COR-L47 (cell line): ENCODE results near the gene BRMS1.
"Not testable (repeated sequence)": the region's sequence is repeated elsewhere in the genome, so short reads cannot be mapped to it uniquely, and the experiment has no call there.

Experiments used
- DNase-seq: peaks from one replicate; lab custom pipeline; 2025; lab: John Stamatoyannopoulos, UW

BRMS1 gene, protein sequence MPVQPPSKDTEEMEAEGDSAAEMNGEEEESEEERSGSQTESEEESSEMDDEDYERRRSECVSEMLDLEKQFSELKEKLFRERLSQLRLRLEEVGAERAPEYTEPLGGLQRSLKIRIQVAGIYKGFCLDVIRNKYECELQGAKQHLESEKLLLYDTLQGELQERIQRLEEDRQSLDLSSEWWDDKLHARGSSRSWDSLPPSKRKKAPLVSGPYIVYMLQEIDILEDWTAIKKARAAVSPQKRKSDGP

DNA sequence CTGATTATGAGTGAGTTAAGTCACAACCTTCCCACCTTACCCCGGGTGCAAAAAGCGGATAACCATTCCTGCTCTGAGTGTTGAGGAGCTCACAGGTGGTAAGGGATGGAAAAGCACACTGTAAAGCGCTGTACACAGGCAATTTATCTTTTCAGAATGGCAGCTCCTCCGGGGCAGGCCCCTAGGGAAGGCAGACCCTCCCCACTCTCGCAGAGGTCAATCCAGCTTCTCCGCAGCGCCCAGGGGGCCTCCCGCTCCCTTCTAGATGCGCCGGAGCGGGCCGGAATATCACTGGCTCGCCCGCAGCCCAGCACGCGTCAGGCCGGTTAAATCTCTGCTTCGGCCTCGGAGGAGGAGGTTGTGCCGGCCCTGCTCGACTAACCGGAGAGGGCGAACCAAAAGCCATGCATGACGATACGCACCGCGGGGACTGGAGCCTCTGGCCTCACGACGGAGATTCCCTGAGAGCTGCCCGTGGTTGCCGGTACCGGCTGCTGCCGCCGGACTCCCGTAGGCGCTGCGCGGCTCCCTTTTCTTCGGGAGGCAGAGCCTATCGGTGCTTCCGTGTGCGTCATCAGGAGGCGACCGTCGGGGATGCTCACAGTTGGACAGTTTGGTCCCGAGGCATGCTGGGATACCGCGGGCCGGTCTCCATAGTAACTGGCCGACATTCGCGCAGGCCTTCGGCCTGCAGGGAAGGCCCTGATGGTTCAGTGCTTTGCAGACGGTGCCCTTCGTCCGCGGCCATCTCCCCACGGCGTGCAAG lies at the start of gene BRMS1:
Gene BRMS1 (minus strand): TSS at position 555 of the 766 bp plus-strand sequence. CDS start 2,870 bp downstream, outside the sequence.
- DNase-seq: peak; percentile 91

DNA sequence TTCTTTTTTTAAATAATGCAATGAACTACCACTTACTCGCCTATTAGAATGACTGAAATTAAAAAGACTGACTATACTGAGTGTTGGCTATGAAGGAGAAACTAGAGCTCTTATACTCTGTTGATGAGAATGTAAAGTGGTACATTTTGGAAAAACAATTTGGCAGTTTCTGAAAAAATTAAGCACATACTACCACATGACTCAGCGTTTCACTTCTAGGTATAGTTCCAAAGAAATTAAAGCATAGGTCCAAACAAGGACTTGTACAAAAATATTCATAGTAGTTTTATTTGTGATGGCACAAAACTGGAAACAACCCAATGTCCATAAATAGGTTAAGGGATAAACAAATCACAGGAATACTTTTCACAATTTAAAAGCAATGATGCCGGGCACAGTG lies 49.0 kb upstream of the BRMS1 start:
- no peak for DNase-seq

DNA sequence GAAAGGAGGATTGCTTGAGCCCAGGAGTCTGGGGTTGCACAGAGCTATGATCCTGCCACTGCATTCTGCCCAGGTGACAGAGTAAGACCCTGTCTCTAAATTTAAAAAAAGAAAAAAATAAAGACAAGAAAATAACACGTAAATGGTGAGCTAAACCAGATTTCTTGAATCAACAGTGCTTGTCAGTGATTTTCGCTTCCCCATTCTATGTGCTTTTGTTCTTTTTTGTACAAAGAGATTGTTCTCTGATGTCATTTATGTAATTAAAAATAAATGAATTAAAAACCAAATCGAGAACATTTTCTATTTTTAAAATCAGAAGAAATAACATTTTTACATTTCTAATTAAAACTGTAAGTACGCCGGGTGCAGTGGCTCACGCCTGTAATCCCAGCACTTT lies 46.4 kb upstream of the BRMS1 start:
- DNase-seq: no peak

DNA sequence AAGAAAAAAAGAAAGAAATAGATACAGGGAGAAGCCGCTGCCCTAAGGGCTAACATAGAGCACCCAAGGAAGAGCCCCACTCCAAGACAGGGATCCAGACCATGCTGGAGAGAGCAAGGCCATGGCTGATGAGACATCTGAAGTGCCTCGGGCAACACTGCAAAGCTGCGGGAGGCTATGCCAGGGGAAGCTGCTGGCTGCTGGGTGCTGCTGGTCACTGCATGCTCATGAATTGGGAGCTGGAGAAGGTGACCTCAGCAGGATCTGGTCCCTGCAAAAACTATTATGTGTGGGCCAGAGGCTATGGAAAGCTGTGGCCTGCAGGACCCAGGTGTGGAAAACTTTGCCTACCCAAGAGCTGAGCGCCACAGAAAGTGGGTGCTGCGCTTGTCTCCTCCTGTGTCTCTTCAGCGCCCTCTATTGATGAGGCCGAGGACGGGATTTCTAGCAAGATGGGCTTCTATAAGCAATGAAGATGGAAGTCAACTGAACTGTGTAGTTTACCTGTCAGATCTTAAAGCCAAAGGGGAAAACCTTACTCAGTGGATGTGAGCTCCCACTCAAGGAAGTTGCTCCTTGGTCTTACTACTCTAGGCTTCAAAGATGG lies 44.0 kb upstream of the BRMS1 start:
- DNase-seq: peak; percentile 72

DNA sequence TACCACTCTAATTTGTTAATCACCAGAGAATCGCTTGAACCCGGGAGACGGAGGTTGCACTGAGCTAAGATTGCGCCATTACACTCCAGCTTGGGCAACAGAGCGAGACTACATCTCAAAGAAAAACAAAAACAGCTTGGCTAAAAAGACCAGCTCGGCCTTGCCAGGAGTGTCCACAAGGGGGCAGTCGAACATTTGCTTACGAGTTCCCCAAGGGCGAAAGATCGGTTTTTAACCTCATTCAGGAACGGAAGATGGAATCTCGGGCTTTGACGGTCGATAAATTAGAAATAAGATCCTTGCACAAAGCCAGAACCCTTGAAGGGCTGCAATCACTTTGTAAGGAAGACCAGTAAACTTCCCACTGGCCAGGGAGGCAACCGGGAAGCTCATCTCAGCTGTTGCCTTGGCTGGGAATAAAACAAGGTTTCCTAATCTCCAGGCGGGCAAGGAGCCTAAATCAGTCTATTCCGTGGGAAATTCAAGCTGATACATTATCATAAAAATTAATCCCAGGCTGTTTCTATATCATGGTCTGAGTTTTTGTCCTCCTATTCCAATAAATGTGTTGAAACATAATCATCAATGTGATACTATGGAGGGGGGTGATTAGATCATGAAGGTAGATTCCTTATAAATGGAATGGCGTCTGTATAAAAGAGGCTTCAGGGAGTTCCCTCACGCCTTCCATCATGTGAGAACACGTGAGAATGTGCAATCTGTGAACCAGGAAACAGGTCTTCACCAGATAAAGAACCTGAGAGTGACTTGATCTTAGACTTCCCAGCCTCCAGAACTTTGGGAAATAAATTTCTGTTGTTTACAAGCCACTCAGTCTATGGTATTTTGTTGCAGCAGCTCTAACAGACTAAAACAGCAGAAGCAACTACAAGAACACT lies 41.5 kb upstream of the BRMS1 start:
- peak; percentile 82 for DNase-seq

DNA sequence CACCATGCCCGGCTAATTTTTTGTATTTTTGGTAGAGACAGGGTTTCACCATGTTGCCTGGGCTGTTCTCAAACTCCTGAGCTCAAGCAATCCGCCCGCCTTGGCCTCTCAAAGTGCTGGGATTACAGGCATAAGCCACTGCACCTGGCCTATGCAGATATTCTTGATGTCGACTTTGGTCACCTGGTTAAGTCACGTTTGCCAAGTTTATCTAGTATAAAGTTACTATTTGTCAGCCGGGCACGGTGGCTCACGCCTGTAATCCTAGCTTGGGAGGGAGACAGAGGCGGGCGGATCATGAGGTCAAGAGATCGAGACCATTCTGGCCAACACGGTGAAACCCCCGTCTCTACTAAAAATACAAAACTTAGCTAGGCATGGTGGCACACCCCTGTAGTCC lies 39.4 kb upstream of the BRMS1 start:
- not testable (repeated sequence) for DNase-seq

DNA sequence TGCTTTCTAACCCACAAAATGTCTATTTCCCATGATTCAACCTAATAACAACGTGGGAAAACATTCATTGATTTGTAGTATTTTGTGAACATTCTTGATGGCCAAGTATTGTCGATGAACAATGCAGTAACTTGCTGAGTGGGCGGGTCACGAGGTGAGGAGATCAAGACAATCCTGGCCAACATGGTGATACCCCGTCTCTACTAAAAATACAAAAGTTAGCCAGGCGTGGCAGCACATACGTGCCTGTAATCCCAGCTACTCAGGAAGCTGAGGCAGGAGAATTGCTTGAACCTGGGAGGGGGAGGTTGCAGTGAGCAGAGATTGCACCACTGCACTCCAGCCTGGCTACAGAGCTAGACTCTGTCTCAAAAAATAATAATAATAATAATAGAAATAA lies 35.4 kb upstream of the BRMS1 start:
- DNase-seq: not testable (repeated sequence)

DNA sequence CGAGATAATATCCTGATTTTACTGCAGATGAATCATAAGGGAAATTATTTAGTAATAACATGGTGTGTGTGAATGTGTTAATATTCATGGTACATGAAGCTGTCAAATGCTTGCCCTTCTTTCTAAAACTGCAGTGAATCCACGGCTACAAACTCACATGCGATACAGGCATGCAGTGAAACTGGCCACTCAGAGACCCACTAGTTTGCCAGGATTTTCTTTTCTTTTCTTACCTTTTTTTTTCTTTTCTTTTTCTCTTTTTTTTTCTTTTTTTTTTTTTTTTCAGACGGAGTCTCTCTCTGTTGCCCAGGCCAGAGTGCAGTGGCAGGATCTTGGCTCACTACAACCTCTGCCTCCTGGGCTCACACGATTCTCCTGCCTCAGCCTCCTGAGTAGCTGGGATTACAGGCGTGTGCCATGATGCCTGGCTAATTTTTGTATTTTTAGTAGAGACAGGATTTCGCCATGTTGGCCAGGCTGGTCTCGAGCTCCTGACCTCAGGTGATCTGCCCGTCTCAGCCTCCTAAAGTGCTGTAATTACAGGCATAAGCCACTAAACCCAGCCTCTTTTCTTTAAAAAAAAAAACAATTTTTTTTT lies 28.9 kb upstream of the BRMS1 start:
- not testable (repeated sequence) for DNase-seq

DNA sequence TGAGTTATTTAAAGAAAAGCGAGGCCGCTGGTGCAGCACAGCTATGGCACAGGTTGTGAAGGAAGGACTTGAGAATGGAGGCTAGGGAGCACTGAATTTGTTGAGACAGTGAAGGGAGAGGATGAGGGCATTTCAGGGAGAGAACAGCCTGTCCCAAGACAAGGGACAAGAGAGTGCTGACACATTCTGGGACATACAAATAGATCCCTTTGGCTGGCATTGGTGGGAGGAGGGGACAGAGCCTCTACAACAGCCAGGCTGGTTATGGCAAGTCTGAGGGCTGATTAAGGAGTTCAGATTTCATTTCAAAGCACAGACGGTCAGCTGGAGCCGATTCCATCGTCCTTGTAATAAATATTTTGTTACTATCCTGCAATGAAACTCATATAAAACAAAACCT lies 28.4 kb upstream of the BRMS1 start:
- DNase-seq: no peak

DNA sequence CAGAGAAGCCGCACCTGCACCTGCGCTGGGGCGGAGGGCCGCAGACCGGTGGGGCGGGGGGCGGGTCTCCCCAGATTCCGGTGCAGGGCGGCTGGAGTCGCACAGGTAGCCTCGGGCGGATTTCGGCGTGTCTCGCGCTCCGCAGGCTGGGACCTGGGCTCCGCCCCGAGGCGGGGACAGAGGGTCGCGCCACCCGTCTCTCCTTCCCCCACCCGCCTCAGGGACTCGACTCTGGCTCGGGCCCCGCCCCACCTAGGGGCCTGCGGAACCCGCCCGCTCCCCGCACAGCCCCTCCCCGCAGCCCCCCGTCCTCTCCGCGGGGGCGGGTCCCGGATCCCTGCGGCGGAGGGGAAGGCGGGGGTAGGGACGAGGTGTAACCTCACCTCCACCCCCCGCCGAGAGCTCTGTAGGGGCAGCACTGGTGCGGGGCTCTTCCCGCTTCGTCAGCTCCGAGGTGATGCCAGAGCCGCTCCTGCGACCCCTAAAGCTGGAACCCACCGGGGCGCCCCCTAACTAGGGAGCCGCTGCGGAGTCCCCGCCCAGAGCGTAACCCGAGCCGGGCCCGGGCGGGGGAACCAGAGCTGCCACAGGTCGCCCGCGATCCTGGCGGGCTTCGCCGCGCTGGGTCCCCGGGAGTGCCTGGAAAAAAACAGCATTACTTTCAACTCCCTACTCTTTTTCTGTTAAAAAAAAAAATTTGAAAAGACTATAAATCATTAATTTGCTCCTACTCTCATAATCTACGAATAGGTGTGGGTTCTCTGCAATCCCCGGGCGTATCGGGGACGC lies 26.9 kb upstream of the BRMS1 start, which contains the start of gene SLC29A2:
Gene SLC29A2 (minus strand): TSS at position 134 of the 789 bp plus-strand sequence. CDS start 169 bp downstream, outside the sequence.
- DNase-seq: peak; percentile 94

DNA sequence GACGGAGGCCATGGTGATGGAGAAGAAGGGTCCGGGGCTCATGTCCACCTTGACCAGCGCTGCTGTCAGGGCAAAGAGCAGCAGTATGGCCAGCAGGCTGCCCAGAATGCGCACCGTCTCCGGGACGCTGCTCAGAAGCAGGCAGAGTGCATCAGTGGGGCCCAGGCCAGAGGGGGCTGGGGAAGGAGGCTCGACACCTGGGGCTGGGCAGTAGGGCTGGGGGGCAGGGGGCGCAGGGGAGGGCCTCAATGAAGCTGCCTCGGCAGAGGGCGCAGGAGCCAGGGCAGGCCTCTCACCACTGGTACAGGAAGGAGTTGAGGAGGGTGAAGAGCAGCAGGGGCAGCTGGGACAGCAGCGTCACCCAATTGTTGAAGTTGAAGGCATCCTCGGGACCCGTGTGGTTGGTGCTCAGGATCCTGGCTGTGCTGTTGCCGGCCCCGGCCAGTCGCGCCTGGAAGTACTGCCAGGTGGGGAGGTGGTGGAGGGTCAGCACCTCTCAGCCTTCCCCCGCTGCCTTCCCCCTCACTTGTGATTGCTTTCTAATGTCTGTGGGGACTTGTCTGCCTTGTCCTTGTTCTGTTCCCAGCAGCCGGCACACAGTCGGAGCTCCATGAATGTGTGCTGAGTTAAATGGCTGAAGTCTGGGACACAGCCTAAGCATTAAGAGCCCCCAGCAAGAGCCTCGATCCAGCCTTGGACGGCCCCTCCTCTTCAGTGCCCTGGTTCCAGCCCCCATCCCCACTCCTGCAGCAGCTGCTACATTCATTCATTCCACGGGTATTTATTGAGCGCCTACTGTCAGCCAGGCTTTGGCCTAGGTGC lies 24.4 kb upstream of the BRMS1 start:
- DNase-seq: no peak

DNA sequence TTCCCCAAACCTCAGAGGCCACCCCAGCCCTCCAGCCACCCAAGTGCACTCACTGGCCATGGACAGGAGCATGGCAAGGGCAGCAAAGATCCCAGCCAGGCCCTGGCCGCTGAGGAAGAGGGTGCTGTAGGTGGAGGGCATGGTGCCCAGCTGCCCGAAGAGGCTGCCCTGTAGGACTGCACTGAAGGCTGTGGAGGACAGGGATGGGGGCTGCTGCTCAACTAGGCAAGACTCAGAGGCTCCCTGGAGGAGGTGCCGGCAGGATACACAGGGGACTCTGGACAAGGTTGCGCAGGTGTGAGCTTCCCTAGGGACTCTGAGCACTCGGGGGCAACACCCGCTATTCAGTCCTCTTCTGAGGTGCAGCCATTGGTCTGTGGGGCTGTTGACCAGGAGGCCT lies 23.6 kb upstream of the BRMS1 start:
- no peak for DNase-seq

DNA sequence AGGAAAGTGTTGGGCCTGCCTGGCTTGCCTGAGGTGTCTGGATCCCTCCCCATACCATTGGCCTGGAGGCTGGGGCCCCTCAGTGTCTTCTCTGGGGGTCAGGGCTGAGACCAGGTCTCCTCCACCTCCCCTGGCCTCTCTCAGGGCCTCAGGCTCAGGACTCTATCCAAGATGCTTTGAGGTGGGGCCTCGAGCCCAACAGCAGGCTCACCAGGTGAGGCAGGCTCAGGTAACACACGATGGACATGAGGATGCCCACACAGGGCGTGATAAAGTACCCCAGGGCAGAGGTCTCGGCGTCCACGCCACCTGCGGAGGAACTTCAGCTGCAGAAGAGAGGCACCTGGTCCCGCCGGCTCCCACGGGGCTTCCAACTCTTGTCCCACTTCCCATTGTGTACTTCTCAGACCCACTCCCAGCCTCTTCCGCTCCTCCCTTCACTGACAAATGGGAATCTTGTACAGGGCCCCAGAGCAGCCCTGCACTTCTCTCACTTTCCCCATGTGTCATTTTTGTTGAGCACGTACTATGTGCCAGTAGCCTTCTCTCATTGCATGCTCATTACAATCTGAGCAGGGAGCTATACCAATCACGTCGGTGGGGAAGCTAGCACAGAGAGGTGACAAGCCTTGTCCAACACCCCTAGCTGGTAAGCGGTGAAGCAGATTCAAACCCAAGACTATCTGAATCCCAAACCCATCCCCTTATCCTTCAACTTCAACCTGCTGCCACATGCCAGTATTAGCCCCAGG lies 22.8 kb upstream of the BRMS1 start:
- no peak for DNase-seq

DNA sequence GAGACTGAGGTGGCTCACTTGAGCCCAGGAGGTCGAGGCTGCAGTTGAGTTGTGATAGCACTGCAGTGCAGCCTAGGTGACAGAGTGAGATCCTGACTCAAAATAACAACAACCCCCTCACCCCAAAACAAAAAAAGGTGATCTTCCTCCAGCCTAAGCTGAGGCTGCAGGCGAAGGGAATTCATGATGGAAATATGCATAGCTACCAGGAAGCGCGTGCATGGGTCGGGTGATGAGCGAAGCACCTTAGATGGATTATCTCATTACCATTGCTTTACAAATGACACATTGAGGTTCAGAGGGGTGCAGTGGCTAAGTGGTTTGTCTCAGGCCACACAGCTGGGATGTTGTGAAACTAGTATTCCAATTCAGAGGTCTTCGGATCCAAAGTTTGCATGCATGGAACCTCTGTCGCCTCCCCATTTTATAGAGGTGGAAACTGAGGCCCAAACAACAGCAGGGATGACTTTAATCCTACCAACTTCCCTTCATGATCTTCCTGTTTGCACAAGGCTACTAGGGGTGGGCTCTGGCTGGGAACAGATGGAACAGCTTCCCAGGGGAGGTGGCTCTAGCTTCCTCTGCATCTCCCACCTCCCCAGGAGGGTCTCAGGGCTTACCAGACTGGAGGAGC lies 22.1 kb upstream of the BRMS1 start:
- DNase-seq: no peak

DNA sequence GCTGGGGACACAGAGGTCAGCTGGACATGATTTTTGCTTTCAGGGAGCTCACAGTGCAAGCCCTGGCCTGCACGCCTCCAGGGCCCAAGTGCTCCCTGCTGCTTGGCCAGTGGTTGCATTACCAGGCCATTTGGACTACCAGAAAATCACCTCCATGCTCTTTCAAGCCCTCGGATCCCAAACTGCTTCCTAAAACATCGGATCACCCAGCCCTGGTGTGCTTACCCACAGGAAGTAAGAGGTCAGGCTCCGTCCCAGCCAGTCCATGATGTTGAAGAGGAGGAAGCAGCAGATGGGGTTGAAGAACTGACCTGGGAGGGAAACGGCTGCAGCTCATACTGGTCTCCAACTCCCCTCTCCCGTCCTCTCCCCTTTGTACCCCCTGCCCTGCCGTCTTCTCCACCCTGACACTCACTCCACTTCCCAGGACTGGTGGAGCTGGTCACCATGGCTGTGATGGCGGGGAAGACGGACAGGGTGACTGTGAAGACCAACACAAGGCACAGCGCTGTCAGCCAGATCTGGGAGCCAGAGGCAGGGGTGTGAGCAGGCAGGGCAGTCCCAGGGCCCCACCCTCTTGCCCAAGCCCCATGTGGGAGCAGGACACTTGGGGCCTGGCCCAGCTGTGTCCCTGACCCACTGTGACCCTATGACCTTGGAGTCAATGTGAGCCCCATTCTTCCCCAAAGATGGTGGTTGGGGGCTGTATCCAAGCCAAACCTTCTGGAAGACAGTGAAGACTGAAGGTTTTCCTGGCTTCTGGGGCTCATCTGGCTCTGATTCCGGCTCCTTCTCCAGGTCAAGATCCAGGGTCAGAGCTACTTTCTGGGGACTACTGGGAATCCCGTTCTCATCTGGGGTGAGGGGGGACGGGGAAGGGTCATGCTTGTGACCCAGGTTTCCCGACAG lies 21.1 kb upstream of the BRMS1 start:
- DNase-seq: no peak

DNA sequence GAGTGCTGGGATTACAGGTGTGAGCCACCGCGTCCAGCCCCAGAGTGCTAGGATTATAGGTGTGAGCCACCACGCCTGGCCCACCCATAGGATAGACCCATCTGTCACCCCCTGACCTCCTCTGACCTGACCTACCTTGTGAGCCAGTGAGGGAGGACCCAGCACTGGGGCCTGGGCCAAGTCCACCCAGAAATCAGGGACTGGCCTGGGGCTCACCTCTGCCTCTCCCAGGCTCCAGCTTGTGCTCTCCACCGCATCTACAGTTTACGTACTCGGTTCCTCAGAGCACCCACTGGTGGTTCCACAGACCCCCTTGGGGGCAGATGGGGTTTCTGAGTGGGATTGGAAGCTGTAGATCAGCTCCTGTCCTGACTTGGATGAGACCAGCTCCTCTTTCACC lies 20.3 kb upstream of the BRMS1 start:
- no peak for DNase-seq

DNA sequence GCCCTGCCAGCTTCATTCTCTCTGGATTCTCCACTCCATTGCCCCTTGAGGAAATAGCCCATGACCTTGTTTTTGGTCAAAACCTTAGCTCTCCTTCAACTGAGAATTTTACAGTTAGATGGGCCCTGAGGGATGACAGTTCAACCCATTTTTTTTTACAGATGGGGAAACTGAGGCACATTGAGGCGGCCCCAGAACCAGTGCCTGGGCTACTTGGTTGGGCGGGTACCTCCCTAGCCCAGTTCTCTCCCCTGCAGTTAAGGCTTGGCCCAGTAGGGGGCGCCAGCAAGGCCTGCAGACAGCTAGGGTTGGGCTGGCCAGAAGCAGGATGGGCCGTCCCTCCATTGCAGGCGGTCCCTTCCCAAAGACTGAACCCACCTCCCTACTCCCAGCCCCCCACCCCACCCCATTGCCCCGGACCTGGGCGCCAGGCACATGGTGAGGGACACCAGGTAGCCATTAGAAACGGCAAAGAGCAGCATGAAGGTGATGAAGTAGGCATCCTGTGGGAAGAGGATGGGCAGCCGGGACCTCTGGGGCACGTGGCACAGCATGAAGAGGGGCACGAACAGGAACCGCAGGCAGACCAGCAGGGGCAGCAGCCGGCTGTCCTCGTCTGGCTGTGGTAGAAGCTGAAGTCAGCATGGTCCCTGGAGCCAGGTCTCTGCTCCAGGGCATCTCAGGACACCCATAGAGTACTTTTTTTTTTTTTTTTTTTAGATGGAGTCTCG lies 19.1 kb upstream of the BRMS1 start:
- no peak for DNase-seq
